Psoas muscle (tissue), 8 donors: Measurements from ENCODE around the gene OR2H1. TPM values are rescaled to one million over a fixed set of nuclear protein-coding genes. Genes with fewer than 3 reads are reported as not detected.

Source experiments
- ATAC-seq, 4 donors: fragments of 200-7000 bp; cut with Tn5 transposase; one replicate each; pipeline ENCODE4 v1.9.1; 2020; ENCODE audit warnings: moderate library complexity in 3 of 4, mild to moderate bottlenecking in 2 of 4
- DNase-seq, 2 donors: peaks; one replicate each; pipeline ENCODE4 v3.0.0-alpha.2; 2020
- H3K27ac ChIP-seq: fragments of 200-600 bp; one replicate; pipeline ENCODE4 v1.8.0; 2022
- H3K27me3 ChIP-seq, 3 donors: fragments of 200-600 bp in 1 of 3; one replicate each; pipeline versions ENCODE4 v1.6.1 to v1.8.0; 2013 to 2022; ENCODE audit warnings: low read length in 2 of 3, mild to moderate bottlenecking in 2 of 3, moderate library complexity in 1 of 3; ENCODE audit not compliant: insufficient read depth in 3 of 3
- H3K36me3 ChIP-seq, 2 donors: fragments of 200-600 bp in 1 of 2; one replicate each; pipeline versions ENCODE4 v1.6.1 to v1.8.0; 2013 to 2022; ENCODE audit warnings: low read depth in 1 of 2, mild to moderate bottlenecking in 1 of 2, moderate library complexity in 1 of 2; ENCODE audit not compliant: insufficient read depth in 1 of 2
- H3K4me1 ChIP-seq: fragments of 200-600 bp; one replicate; pipeline ENCODE4 v1.8.0; 2022
- H3K4me3 ChIP-seq: fragments of 200-600 bp; one replicate; pipeline ENCODE4 v1.8.0; 2022; ENCODE audit warnings: mild to moderate bottlenecking
- H3K9me3 ChIP-seq: fragments of 200-600 bp; one replicate; pipeline ENCODE4 v1.8.0; 2022
- CTCF ChIP-seq: fragments of 200-600 bp; IDR thresholded peaks from one replicate; pipeline ENCODE4 v1.8.0; 2022; ENCODE audit warnings: antibody characterized with exemption
- WGBS, 3 donors: extraction: QIAGEN DNeasy Blood & Tissue Kit; methylation state at CpG; one replicate each; pipeline versions ENCODE4 v1.1.6 to v1.1.7; 2013; 5-methylcytosine and 5-hydroxymethylcytosine counted together
- intact Hi-C, 2 donors: fragments of 100-400 bp; cut with DNase I; formaldehyde crosslinking; loops; one replicate each; pipeline versions ENCODE4 v1.11.0 to v1.14.2; 2022
- polyA plus RNA-seq, 3 donors: library from polyadenylated mRNA; stranded (reverse); fragments of 200-250 nt; gene quantifications; one replicate each; pipeline ENCODE4 v1.2.3, GENCODE V29; 2013
- total RNA-seq, 4 donors: library from RNA; stranded (reverse); fragmentation: NEBNext Ultra II Directional in 2 of 4; extraction: Animal tissue kit (Norgen Biotek cat#: 25700) in 2 of 4; gene quantifications; one replicate each; pipeline versions ENCODE4 v1.2.1 to v1.2.4, GENCODE V29; 2021 to 2023
- donor health status: healthy with polysubstance abuse.
- donor health status: DM: no; HTN: no; CAD: no; lungs with moderate emphysema.
- donor health status: Bipolar disorder and iron deficiency.
- donor health status: healthy.
- donor health status: DM: yes; HTN: yes; CAD: no.
- donor health status: DM: no; HTN: no; CAD: no.
- donor health status: DM: no; HTN: no; CAD: no.
- donor health status: DM: yes; HTN: yes; CAD: no.

The OR2H1 gene
- total and polyA plus RNA-seq, 7 donors = 0.10 TPM; not detected in 6

GRCh38 chr6:29477923-29478450 is 21.0 kb downstream of the OR2H1 start:
- intact Hi-C loops = no loop called here
- WGBS, 3 donors = 57 to 65% (median 58%) methylated on average over 5 of the region's 5 CpGs
- H3K36me3 ChIP-seq = no peaks in the 10 kb centered on the region
- no peak overlapping the region for H3K27ac ChIP-seq
- H3K9me3 ChIP-seq = no peaks in the 10 kb centered on the region
- DNase-seq (no peak), ATAC-seq (no peak)
- TF ChIP-seq CTCF = no peak
- no peaks in the 10 kb centered on the region for H3K4me1 ChIP-seq
- H3K4me3 ChIP-seq = no peak overlapping the region
- H3K27me3 ChIP-seq = no peaks in the 10 kb centered on the region

DNA sequence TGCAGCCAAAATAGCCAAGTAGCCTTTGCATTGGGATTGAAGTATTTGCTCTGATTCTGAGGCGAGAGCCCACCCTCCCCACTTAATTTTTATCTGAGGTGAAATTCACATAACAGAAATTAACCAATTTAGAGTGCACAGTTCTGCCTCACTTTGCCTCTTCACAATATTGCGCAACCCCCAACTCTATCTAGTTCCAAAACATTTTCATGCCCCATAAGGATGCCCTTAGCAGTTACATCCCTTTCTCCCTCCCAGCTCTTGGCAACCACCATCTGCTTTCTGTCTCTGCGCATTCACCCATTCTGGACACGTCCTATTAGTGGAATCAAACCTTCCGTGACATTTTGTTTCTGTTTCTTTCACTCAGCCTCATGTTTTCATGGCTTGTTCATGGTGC is 21.8 kb downstream of the OR2H1 start:
- 55 to 72% (median 70%) methylated on average over 5 of the region's 5 CpGs for WGBS, 3 donors
- Histone ChIP-seq H3K4me3 (no peak overlapping the region), H3K27me3 (no peaks in the 10 kb centered on the region), H3K4me1 (no peaks in the 10 kb centered on the region), H3K9me3 (no peaks in the 10 kb centered on the region), H3K36me3 (no peaks in the 10 kb centered on the region), H3K27ac (no peak overlapping the region)
- no peak for DNase-seq
- ATAC-seq = no peak
- no peak for TF ChIP-seq CTCF
- intact Hi-C loops = no loop called here

GRCh38 chr6:29479560-29479959 is 22.6 kb downstream of the OR2H1 start:
- Histone ChIP-seq H3K9me3 (no peaks in the 10 kb centered on the region), H3K4me3 (no peak overlapping the region), H3K36me3 (no peaks in the 10 kb centered on the region), H3K4me1 (no peaks in the 10 kb centered on the region), H3K27ac (no peak overlapping the region), H3K27me3 (no peaks in the 10 kb centered on the region)
- DNase-seq = no peak
- no peak for ATAC-seq
- intact Hi-C loops = no loop called here
- TF ChIP-seq CTCF = no peak
- WGBS, 3 donors = 69 to 77% (median 73%) methylated on average over 2 of the region's 2 CpGs

GRCh38 chr6:29483186-29483585 is 26.2 kb downstream of the OR2H1 start:
- DNase-seq (no peak), ATAC-seq (no peak)
- intact Hi-C loops = no loop called here
- 59 to 78% (median 59%) methylated on average over 3 of the region's 3 CpGs for WGBS, 3 donors
- Histone ChIP-seq H3K27me3 (peaks cover 0 to 2% (median 0%) of the 10 kb centered on the region in 3 donors), H3K9me3 (no peaks in the 10 kb centered on the region), H3K27ac (no peak overlapping the region), H3K4me1 (no peaks in the 10 kb centered on the region), H3K36me3 (no peaks in the 10 kb centered on the region), H3K4me3 (no peak overlapping the region)
- TF ChIP-seq CTCF = no peak

DNA sequence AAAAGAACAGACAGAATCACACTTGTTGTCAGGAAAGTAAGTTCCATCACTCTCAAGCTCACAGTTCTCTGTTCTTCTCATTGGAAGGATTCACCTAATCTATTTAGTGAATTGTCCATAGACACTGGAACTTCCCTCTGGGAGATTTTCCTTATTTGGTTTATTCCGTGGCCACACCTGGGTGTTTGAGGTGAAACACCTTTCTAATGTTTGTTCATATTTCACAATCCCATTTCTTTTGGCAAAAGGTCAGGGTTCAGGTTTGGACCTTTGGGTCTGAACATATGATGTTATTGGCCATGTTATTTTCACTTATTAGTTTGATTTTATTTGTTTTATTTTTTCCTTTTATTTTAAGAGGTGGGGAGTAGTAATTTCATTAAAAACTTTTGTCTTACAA is 26.8 kb downstream of the OR2H1 start:
- Histone ChIP-seq H3K4me3 (no peak overlapping the region), H3K9me3 (no peaks in the 10 kb centered on the region), H3K4me1 (no peaks in the 10 kb centered on the region), H3K27ac (no peak overlapping the region), H3K27me3 (peaks cover 0 to 2% (median 0%) of the 10 kb centered on the region in 3 donors), H3K36me3 (no peaks in the 10 kb centered on the region)
- no peak for ATAC-seq
- TF ChIP-seq CTCF = no peak
- intact Hi-C loops = no loop called here
- WGBS, 3 donors = 65 to 80% (median 76%) methylated on average over 1 of the region's 1 CpG
- no peak for DNase-seq
